ENCODE data around the gene EAF1. TPM values are rescaled to one million over a fixed set of nuclear protein-coding genes. Genes with fewer than 3 reads are reported as not detected.

EAF1 gene
- total RNA-seq, 1 experiment from 2014 or later: 23.9 TPM

GRCh38 chr3:15467227-15468181 is 40.1 kb downstream of the EAF1 start:
- H3K4me1 Mint-ChIP-seq (ENCODE audit: low read depth, unreplicated experiment): no peaks in the 10 kb centered on the region
- no peak overlapping the region for H3K27ac Mint-ChIP-seq (ENCODE audit: unreplicated experiment)
- DNase-seq: no peak
- H3K4me3 Mint-ChIP-seq (ENCODE audit: low read depth, unreplicated experiment): no peak overlapping the region
- CTCF ChIA-PET: no interaction called here
- H3K36me3 Mint-ChIP-seq (ENCODE audit: insufficient read depth, unreplicated experiment): no peaks in the 10 kb centered on the region
- BruUV-seq (replicated peaks): no TSS peak
- H3K9me3 Mint-ChIP-seq (ENCODE audit: low read depth, unreplicated experiment): no peaks in the 10 kb centered on the region
- intact Hi-C loops (cut with micrococcal nuclease; ENCODE audit: unreplicated experiment): no loop called here
- H3K27me3 Mint-ChIP-seq (ENCODE audit: unreplicated experiment): peaks cover 8% of the 10 kb centered on the region
- no peak for TF ChIP-seq CTCF (IDR thresholded peaks at IDR 0.05; ENCODE audit: unreplicated experiment)

GRCh38 chr3:15470261-15470660 is 42.9 kb downstream of the EAF1 start:
- no TSS peak for BruUV-seq (replicated peaks)
- Mint-ChIP-seq H3K36me3 (ENCODE audit: insufficient read depth, unreplicated experiment) (no peaks in the 10 kb centered on the region), H3K9me3 (ENCODE audit: low read depth, unreplicated experiment) (no peaks in the 10 kb centered on the region), H3K27me3 (ENCODE audit: unreplicated experiment) (no peaks in the 10 kb centered on the region), H3K27ac (ENCODE audit: unreplicated experiment) (no peak overlapping the region), H3K4me3 (ENCODE audit: low read depth, unreplicated experiment) (no peak overlapping the region), H3K4me1 (ENCODE audit: low read depth, unreplicated experiment) (no peaks in the 10 kb centered on the region)
- intact Hi-C loops (cut with micrococcal nuclease; ENCODE audit: unreplicated experiment): no loop called here
- no peak for TF ChIP-seq CTCF (IDR thresholded peaks at IDR 0.05; ENCODE audit: unreplicated experiment)
- no peak for DNase-seq
- CTCF ChIA-PET: interaction anchor here (0.6 kb wide), 1 partner anchor 763 kb away, joined by 3 read pairs; no protein-coding TSS in a partner anchor

DNA sequence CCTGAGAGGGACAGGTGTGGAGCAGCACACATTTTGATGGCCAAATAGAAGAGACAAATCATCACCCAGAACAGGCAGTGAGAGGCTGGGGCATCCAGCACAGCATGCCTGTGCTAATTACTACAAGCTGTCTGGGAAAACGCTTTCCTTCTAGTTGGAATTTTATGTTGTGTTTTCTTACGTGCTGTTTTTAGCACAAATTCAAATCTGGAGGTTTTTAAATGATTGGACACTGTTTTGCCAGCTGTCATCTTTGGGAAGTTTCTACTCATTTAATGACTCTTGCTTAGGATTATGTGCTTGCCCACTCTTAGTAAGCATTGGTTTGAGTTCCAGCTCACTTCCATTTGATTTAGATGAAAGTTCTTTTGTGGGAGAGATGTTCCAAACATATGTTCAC is 43.5 kb downstream of the EAF1 start:
- Mint-ChIP-seq H3K36me3 (ENCODE audit: insufficient read depth, unreplicated experiment) (no peaks in the 10 kb centered on the region), H3K27ac (ENCODE audit: unreplicated experiment) (no peak overlapping the region), H3K4me3 (ENCODE audit: low read depth, unreplicated experiment) (no peak overlapping the region), H3K27me3 (ENCODE audit: unreplicated experiment) (no peaks in the 10 kb centered on the region), H3K4me1 (ENCODE audit: low read depth, unreplicated experiment) (no peaks in the 10 kb centered on the region), H3K9me3 (ENCODE audit: low read depth, unreplicated experiment) (no peaks in the 10 kb centered on the region)
- no TSS peak for BruUV-seq (replicated peaks)
- CTCF ChIA-PET: no interaction called here
- DNase-seq: no peak
- TF ChIP-seq CTCF (IDR thresholded peaks at IDR 0.05; ENCODE audit: unreplicated experiment): no peak
- intact Hi-C loops (cut with micrococcal nuclease; ENCODE audit: unreplicated experiment): no loop called here

- TF ChIP-seq CTCF (IDR thresholded peaks at IDR 0.05; ENCODE audit: unreplicated experiment): no peak
- no peak for DNase-seq
- Mint-ChIP-seq H3K27me3 (ENCODE audit: unreplicated experiment) (no peaks in the 10 kb centered on the region), H3K27ac (ENCODE audit: unreplicated experiment) (no peak overlapping the region), H3K4me1 (ENCODE audit: low read depth, unreplicated experiment) (no peaks in the 10 kb centered on the region), H3K36me3 (ENCODE audit: insufficient read depth, unreplicated experiment) (no peaks in the 10 kb centered on the region), H3K9me3 (ENCODE audit: low read depth, unreplicated experiment) (no peaks in the 10 kb centered on the region), H3K4me3 (ENCODE audit: low read depth, unreplicated experiment) (no peak overlapping the region)
- CTCF ChIA-PET: interaction anchor here (0.7 kb wide), 1 partner anchor 571 kb away, joined by 4 read pairs; no protein-coding TSS in a partner anchor
- intact Hi-C loops (cut with micrococcal nuclease; ENCODE audit: unreplicated experiment): no loop called here
- BruUV-seq (replicated peaks): no TSS peak
These were observed 44.5 kb downstream of the EAF1 start for GRCh38 chr3:15471861-15472260.
